Measurements from ENCODE around the gene PIK3R2. TPM values are rescaled to one million over a fixed set of nuclear protein-coding genes. Genes with fewer than 3 reads are reported as not detected.

Gene PIK3R2
- total and polyA plus RNA-seq, 2 of the 4 experiments (the other 2 are of a cell fraction), result 12.2 to 25.1 TPM

GRCh38 chr19:18174983-18175382 is 22.0 kb downstream of the PIK3R2 start:
- H3K36me3 ChIP-seq (ENCODE audit: control insufficient read depth, insufficient read depth, low read length), result no peaks in the 10 kb centered on the region
- 0 out of 2 replicates have a peak, but pooled peaks cover 3% of the 10 kb centered on the region for H3K9me1 ChIP-seq (ENCODE audit: insufficient read depth, low read length)
- no peak overlapping the region for H4K8ac ChIP-seq (ENCODE audit: low read depth in 2 of 2, low read length in 2 of 2)
- H2BK15ac ChIP-seq (ENCODE audit: low read depth, low read length), result no peak overlapping the region
- POLR2A ChIA-PET (ENCODE audit: unreplicated experiment), result no interaction called here
- no peak overlapping the region for H3K9ac ChIP-seq (ENCODE audit: low read depth, low read length)
- no TSS peak for BruUV-seq (replicated peaks)
- H3K27me3 ChIP-seq (ENCODE audit: control insufficient read depth, insufficient read depth, low read length), result peaks cover 4% of the 10 kb centered on the region; the same call in 1 of the 2 replicates
- no peak overlapping the region for H2BK20ac ChIP-seq (ENCODE audit: low read depth, low read length)
- no peaks in the 10 kb centered on the region for H4K20me1 ChIP-seq (ENCODE audit: insufficient read depth, low read length)
- no peak overlapping the region for H3K4ac ChIP-seq (ENCODE audit: low read depth, low read length)
- no peak overlapping the region for H4K91ac ChIP-seq (ENCODE audit: insufficient read depth, low read depth, low read length)
- H3K56ac ChIP-seq (ENCODE audit: extremely low read depth, insufficient read depth, low read length), result no peak overlapping the region
- no peak overlapping the region for H3K27ac ChIP-seq (ENCODE audit: insufficient read depth, low read length)
- intact Hi-C loops (cut with micrococcal nuclease) (loop anchor here (5.0 kb wide), 2 partner anchors 77 to 168 kb away; partner anchors contain the start of gene ARRDC2), in situ Hi-C loops (cut with MboI; ENCODE audit: low sequenced_read_pairs) (no loop called here), dilution Hi-C loops (cut with HindIII; ENCODE audit: low sequenced_read_pairs, unreplicated experiment) (no loop called here)
- no peaks in the 10 kb centered on the region for H3K9me3 ChIP-seq (ENCODE audit: control insufficient read depth, insufficient read depth, low read length)
- no peak for TF ChIP-seq MXI1 (IDR thresholded peaks at IDR 0.05; ENCODE audit: borderline replicate concordance, low read depth, low read length)
- no peak for TF ChIP-seq RFX5 (IDR thresholded peaks at IDR 0.05; ENCODE audit: low read depth, low read length)
- no peak overlapping the region for H2AFZ ChIP-seq (replicated peaks; ENCODE audit: low read length, poor library complexity)
- no peak overlapping the region for H3K4me3 ChIP-seq (ENCODE audit: insufficient read depth, low read depth, low read length)
- no peak overlapping the region for H2AK5ac ChIP-seq (ENCODE audit: low read depth, low read length)
- H3K23ac ChIP-seq (ENCODE audit: low read depth, low read length), result no peak overlapping the region
- 75% methylated on average over 6 of the region's 11 CpGs; no CpG with 5 or more reads in 1 of the 2 experiments for WGBS, 2 experiments (ENCODE audit: extremely low coverage in 2 of 2, insufficient read length in 1 of 2)
- H4K5ac ChIP-seq (ENCODE audit: low read depth, low read length), result no peak overlapping the region
- no peak for DNase-seq
- H3K4me2 ChIP-seq (ENCODE audit: low read depth, low read length), result no peak overlapping the region
- CTCF ChIA-PET, result no interaction called here
- no peak overlapping the region for H2BK5ac ChIP-seq (ENCODE audit: low read depth, low read length, poor library complexity, severe bottlenecking)
- H3K4me1 ChIP-seq (ENCODE audit: control insufficient read depth, insufficient read depth, low read length), result peaks cover 3% of the 10 kb centered on the region; the same call in 1 of the 2 replicates
- H2BK120ac ChIP-seq (ENCODE audit: low read depth, low read length), result no peak overlapping the region
- H3K79me1 ChIP-seq (ENCODE audit: low read depth in 1 of 2, low read length in 2 of 2), result no peaks in the 10 kb centered on the region
- no peak overlapping the region for H2AK9ac ChIP-seq (replicated peaks; ENCODE audit: low read depth, low read length, poor library complexity)
- no peak overlapping the region for H3K14ac ChIP-seq (replicated peaks; ENCODE audit: low read depth, low read length)
- no peak for ATAC-seq (ENCODE audit: low read depth)
- no peak overlapping the region for H3K18ac ChIP-seq (ENCODE audit: low read depth, low read length)
